Stomach (tissue), 4 donors: Measurements from ENCODE around the gene PIM1.

Experiments
- CTCF ChIP-seq, 7 experiments: fragments of 450-650 bp in 4 of 7; fragments of 200-600 bp in 3 of 7; sonication (generic) in 3 of 7; IDR thresholded peaks; one replicate each; pipeline ENCODE4 v1.5.1; 2016 to 2019; ENCODE audit warnings: antibody characterized with exemption in 7 of 7, control low read depth in 2 of 7, mild to moderate bottlenecking in 1 of 7
- POLR2A ChIP-seq, 4 donors: fragments of 450-650 bp; IDR thresholded peaks; one replicate each; pipeline ENCODE4 v1.6.1; 2016; ENCODE audit warnings: antibody characterized with exemption in 4 of 4, control low read depth in 2 of 4, mild to moderate bottlenecking in 1 of 4, moderate library complexity in 1 of 4

- TF ChIP-seq POLR2A (IDR thresholded peaks at IDR 0.05), result no peak
- TF ChIP-seq CTCF (IDR thresholded peaks at IDR 0.05), result no peak
Observed at GRCh38 chr6:37177935-37178517, 8.1 kb downstream of the PIM1 start.
